ENCODE results near the gene SERPINA12. TPM values are rescaled to one million over a fixed set of nuclear protein-coding genes. Genes with fewer than 3 reads are reported as not detected.

Gene SERPINA12
- total and polyA plus RNA-seq, 2 donors (not counting 1 experiment from before 2014, with no cell fraction given) = not detected

DNA sequence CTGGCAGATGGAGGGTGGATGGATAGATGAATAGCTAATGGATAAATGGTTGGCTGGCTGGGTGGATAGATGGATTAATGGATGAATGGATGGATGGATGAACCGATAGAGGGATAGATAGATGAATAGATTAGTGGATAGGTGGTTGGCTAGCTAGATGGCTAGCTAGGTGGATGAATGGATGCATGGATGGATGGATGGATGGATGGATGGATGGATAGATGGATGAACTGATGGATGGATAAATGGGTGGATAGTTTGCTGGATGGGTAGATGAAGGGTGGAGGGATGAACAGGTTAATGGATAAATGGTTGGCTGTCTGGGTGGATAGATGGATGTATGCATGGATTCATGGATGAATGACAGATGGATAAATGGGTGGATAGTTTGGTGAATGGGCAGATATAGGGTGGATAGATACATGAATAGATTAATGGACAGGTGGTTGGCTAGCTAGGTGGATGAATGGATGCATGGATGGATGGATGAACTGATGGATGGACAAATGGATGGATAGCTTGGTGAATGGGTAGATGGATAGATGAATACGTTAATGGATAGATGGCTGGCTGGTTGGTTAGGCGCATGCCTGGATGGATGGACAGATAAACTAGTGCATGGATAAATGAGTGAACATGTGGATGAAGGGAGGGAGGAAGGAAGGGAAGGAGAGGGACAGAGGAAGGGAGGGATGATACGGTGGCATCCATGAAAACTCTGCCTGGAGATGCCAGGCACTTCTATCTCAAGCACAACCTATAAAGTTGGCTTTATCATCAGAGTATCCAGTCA, 41.3 kb downstream of the SERPINA12 start:
- Histone ChIP-seq H3K27me3 (ENCODE audit: control insufficient read depth, insufficient read depth, low read length) (no peaks in the 10 kb centered on the region), H4K20me1 (ENCODE audit: control insufficient read depth, extremely low read depth, insufficient read depth, low read length) (no peaks in the 10 kb centered on the region), H3K4me3 (replicated peaks in 1 of 4; ENCODE audit: control extremely low read depth in 1 of 4, insufficient read depth in 1 of 4, low read depth in 3 of 4, low read length in 4 of 4) (no peak overlapping the region), H3K4me2 (ENCODE audit: extremely low read depth, insufficient read depth, low read length) (no peak overlapping the region), H3K36me3 (ENCODE audit: control insufficient read depth, insufficient read depth, low read length) (no peaks in the 10 kb centered on the region), H2AFZ (ENCODE audit: low read length) (no peak overlapping the region), H3K9me3 (ENCODE audit: control insufficient read depth, insufficient read depth, low read depth, low read length) (no peaks in the 10 kb centered on the region), H3K27ac (ENCODE audit: insufficient read depth, low read length) (no peak overlapping the region), H3K79me2 (ENCODE audit: control insufficient read depth, insufficient read depth, low read length) (no peaks in the 10 kb centered on the region), H3K4me1 (ENCODE audit: control insufficient read depth, extremely low read depth, insufficient read depth, low read length) (no peaks in the 10 kb centered on the region), H3K9ac (ENCODE audit: insufficient read depth, low read length) (no peak overlapping the region)
- TF ChIP-seq, protein P1, sequence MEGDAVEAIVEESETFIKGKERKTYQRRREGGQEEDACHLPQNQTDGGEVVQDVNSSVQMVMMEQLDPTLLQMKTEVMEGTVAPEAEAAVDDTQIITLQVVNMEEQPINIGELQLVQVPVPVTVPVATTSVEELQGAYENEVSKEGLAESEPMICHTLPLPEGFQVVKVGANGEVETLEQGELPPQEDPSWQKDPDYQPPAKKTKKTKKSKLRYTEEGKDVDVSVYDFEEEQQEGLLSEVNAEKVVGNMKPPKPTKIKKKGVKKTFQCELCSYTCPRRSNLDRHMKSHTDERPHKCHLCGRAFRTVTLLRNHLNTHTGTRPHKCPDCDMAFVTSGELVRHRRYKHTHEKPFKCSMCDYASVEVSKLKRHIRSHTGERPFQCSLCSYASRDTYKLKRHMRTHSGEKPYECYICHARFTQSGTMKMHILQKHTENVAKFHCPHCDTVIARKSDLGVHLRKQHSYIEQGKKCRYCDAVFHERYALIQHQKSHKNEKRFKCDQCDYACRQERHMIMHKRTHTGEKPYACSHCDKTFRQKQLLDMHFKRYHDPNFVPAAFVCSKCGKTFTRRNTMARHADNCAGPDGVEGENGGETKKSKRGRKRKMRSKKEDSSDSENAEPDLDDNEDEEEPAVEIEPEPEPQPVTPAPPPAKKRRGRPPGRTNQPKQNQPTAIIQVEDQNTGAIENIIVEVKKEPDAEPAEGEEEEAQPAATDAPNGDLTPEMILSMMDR (conservative IDR thresholded peaks at IDR 0.05 in 1 of 2, IDR thresholded peaks at IDR 0.05 in 1 of 2; ENCODE audit: low read depth in 1 of 2, low read length in 2 of 2) = no peak
- no peak for TF ChIP-seq EZH2 (IDR thresholded peaks at IDR 0.05; ENCODE audit: low read length, missing control alignments)
- no peak for DNase-seq (ENCODE audit: low read depth in 2 of 2)

DNA sequence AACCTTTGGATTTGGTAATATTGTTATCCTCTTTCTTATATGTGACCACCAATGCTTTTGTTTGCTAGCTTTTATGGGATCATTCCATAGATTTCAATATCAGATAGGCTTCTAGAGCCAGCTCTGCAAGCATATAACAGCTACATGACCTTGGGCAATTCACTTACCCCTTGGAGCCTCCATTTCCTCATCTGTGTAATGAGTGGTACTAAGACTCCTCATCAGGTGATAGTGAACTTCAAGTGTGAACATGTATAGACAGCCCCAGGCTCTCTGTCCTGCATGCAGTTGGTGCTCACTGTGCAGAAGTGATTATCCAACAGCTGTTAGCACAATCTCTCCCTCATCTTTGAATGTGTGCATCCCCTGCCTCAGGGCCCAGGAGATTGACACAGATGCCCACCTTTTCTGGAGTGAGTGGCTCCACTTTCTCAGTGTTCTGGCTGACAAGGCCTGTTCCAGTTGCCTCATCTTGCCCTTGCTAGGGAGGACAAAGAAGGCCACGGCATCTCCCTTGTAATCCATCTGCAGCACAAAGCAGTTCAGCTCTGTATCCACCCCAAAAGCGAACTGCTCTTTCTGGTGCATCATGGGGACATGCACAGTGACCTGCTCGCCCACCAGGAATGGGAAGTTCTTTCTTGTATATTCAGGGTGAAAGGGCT, 42.4 kb downstream of the SERPINA12 start:
- no peaks in the 10 kb centered on the region for H4K20me1 ChIP-seq (ENCODE audit: control insufficient read depth, extremely low read depth, insufficient read depth, low read length)
- no peaks in the 10 kb centered on the region for H3K4me1 ChIP-seq (ENCODE audit: control insufficient read depth, extremely low read depth, insufficient read depth, low read length)
- H3K27ac ChIP-seq (ENCODE audit: insufficient read depth, low read length) = no peak overlapping the region
- H3K4me2 ChIP-seq (ENCODE audit: extremely low read depth, insufficient read depth, low read length) = no peak overlapping the region
- no peak overlapping the region for H3K9ac ChIP-seq (ENCODE audit: insufficient read depth, low read length)
- H3K4me3 ChIP-seq (replicated peaks in 1 of 4; ENCODE audit: control extremely low read depth in 1 of 4, insufficient read depth in 1 of 4, low read depth in 3 of 4, low read length in 4 of 4) = no peak overlapping the region
- no peak for TF ChIP-seq EZH2 (IDR thresholded peaks at IDR 0.05; ENCODE audit: low read length, missing control alignments)
- no peaks in the 10 kb centered on the region for H3K79me2 ChIP-seq (ENCODE audit: control insufficient read depth, insufficient read depth, low read length)
- no peaks in the 10 kb centered on the region for H3K9me3 ChIP-seq (ENCODE audit: control insufficient read depth, insufficient read depth, low read depth, low read length)
- H2AFZ ChIP-seq (ENCODE audit: low read length) = no peak overlapping the region
- no peaks in the 10 kb centered on the region for H3K36me3 ChIP-seq (ENCODE audit: control insufficient read depth, insufficient read depth, low read length)
- H3K27me3 ChIP-seq (ENCODE audit: control insufficient read depth, insufficient read depth, low read length) = no peaks in the 10 kb centered on the region
- DNase-seq (ENCODE audit: low read depth in 2 of 2) = no peak

DNA sequence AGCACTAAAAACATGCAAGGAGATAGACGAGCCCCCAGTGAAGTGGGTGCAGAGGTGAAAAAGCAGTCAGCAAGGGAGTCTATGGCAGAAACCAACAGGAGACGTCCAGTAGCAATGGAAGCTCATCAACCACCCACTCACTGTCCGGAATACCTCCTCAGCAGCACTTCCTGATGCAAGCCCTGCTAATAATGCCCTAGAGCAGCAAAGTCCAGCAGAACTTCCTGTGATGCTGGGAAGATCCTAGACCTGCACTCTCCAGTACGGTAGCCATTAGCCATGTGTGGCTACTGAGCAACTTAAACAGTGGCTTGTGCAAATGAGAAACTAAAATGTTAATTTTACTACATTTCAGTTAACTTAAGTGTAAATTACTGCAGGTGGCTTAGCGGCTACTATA, 44.2 kb downstream of the SERPINA12 start:
- Histone ChIP-seq H2AFZ (ENCODE audit: low read length) (no peak overlapping the region), H3K36me3 (ENCODE audit: control insufficient read depth, insufficient read depth, low read length) (no peaks in the 10 kb centered on the region), H3K79me2 (ENCODE audit: control insufficient read depth, insufficient read depth, low read length) (no peaks in the 10 kb centered on the region), H3K9ac (ENCODE audit: insufficient read depth, low read length) (no peak overlapping the region), H3K27ac (ENCODE audit: insufficient read depth, low read length) (no peak overlapping the region), H3K27me3 (ENCODE audit: control insufficient read depth, insufficient read depth, low read length) (no peaks in the 10 kb centered on the region), H4K20me1 (ENCODE audit: control insufficient read depth, extremely low read depth, insufficient read depth, low read length) (no peaks in the 10 kb centered on the region), H3K4me1 (ENCODE audit: control insufficient read depth, extremely low read depth, insufficient read depth, low read length) (no peaks in the 10 kb centered on the region), H3K4me2 (ENCODE audit: extremely low read depth, insufficient read depth, low read length) (no peak overlapping the region), H3K4me3 (replicated peaks in 1 of 4; ENCODE audit: control extremely low read depth in 1 of 4, insufficient read depth in 1 of 4, low read depth in 3 of 4, low read length in 4 of 4) (no peak overlapping the region), H3K9me3 (ENCODE audit: control insufficient read depth, insufficient read depth, low read depth, low read length) (no peaks in the 10 kb centered on the region)
- no peak for TF ChIP-seq EZH2 (IDR thresholded peaks at IDR 0.05; ENCODE audit: low read length, missing control alignments)
- TF ChIP-seq, protein P1 (conservative IDR thresholded peaks at IDR 0.05 in 1 of 2, IDR thresholded peaks at IDR 0.05 in 1 of 2; ENCODE audit: low read depth in 1 of 2, low read length in 2 of 2) = no peak
- no peak for DNase-seq (ENCODE audit: low read depth in 2 of 2)
